Suprapubic skin (tissue), 4 donors: Measurements from ENCODE around the gene INPP5B. TPM values are rescaled to one million over a fixed set of nuclear protein-coding genes. Genes with fewer than 3 reads are reported as not detected.

Source experiments
- DNase-seq, 2 donors: peaks; one replicate each; pipeline ENCODE4 v3.0.0-alpha.2; 2019; ENCODE audit warnings: low spot score in 2 of 2
- H3K27ac ChIP-seq: fragments of 200-600 bp; sonication (generic); one replicate; pipeline ENCODE4 v1.5.1; 2019
- H3K27me3 ChIP-seq: fragments of 200-600 bp; sonication (generic); one replicate; pipeline ENCODE4 v1.5.1; 2019
- H3K36me3 ChIP-seq: fragments of 200-600 bp; sonication (generic); one replicate; pipeline ENCODE4 v1.5.1; 2019
- H3K4me1 ChIP-seq: fragments of 200-600 bp; sonication (generic); one replicate; pipeline ENCODE4 v1.5.1; 2019
- H3K4me3 ChIP-seq: fragments of 200-600 bp; sonication (generic); one replicate; pipeline ENCODE4 v1.5.1; 2019; ENCODE audit warnings: mild to moderate bottlenecking
- H3K9me3 ChIP-seq: fragments of 200-600 bp; sonication (generic); one replicate; pipeline ENCODE4 v1.5.1; 2019
- CTCF ChIP-seq, 2 donors: fragments of 200-600 bp in 1 of 2; fragments of 450-650 bp in 1 of 2; sonication (generic) in 1 of 2; IDR thresholded peaks; one replicate each; pipeline ENCODE4 v1.5.1; 2016 to 2019; ENCODE audit warnings: antibody characterized with exemption in 2 of 2, mild to moderate bottlenecking in 1 of 2, moderate library complexity in 1 of 2
- EP300 ChIP-seq: sonication (generic); formaldehyde crosslinking; IDR thresholded peaks from one replicate; pipeline ENCODE4 v1.6.1; 2017; ENCODE audit warnings: antibody characterized with exemption
- POLR2A ChIP-seq, 2 donors: fragments of 450-650 bp; IDR thresholded peaks; one replicate each; pipeline ENCODE4 v1.6.1; 2017; ENCODE audit warnings: antibody characterized with exemption in 2 of 2, mild to moderate bottlenecking in 2 of 2, moderate library complexity in 2 of 2
- POLR2AphosphoS5 ChIP-seq, 3 donors: sonication (generic); formaldehyde crosslinking; IDR thresholded peaks; one replicate each; pipeline ENCODE4 v1.6.1; 2017; ENCODE audit warnings: antibody characterized with exemption in 3 of 3
- WGBS: methylation state at CpG from one replicate; pipeline ENCODE4 v1.1.5; 2018; 5-methylcytosine and 5-hydroxymethylcytosine counted together
- total RNA-seq, 4 donors: library from RNA; depleted of rRNA; stranded (reverse); fragments of >200 nt; gene quantifications; one replicate each; pipeline ENCODE4 v1.1.0, GENCODE V29; 2016

Gene INPP5B
- total RNA-seq, 4 donors from 2014 or later, result 14.0 to 30.9 (median 17.9) TPM

- peaks cover 18% of the 10 kb centered on the region for H3K36me3 ChIP-seq
- no peak overlapping the region for H3K4me3 ChIP-seq
- DNase-seq, result no peak
- WGBS, result 90% methylated on average over 2 of the region's 2 CpGs
- TF ChIP-seq CTCF (IDR thresholded peaks at IDR 0.05), result no peak
- TF ChIP-seq POLR2AphosphoS5 (IDR thresholded peaks at IDR 0.05), result no peak
- no peak for TF ChIP-seq EP300
- no peak for TF ChIP-seq POLR2A (IDR thresholded peaks at IDR 0.05)
- no peaks in the 10 kb centered on the region for H3K9me3 ChIP-seq
- no peaks in the 10 kb centered on the region for H3K4me1 ChIP-seq
- H3K27me3 ChIP-seq, result no peaks in the 10 kb centered on the region
- no peak overlapping the region for H3K27ac ChIP-seq
Measured at GRCh38 chr1:37893673-37894072, 53.2 kb downstream of the INPP5B start.

DNA sequence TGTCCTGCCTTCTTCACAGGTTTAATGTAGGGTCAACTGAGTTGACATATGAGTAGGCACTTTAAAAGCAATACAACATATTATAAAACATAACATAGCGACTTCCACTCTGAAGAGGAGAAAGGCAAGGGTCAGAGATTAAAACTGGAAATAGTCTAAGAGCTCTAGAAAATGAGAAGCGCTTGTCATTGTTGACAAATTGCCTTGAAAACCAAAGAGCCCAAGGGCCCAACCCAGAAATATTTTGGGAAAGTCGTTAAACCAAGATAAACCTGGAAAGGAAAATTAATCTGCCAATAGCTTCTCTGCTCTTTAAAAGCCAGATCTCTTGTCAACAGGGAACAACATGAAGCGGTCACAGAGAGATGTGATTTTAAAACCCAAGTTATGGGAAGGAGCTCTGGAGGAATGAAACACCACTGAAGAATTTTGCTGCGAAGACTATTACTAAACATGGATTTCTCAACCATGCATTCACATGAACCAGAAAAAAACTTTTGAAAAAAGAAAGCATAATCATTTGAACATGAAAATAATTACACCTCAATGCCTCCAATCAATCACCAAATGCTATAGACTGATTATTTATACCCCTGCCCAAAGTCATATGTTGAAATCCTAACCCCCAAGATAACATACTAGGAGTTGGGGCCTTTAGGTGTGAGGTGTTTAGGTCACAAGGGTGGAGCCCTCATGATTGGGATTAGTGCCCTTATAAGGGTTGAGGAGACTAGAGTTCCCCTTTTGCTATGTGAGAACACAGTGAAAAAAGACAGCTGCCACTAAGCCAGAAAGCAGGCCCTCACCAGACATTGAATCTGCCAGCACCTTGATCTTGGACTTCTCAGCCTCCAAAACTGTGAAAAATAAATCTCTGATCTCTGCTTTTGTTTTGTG, 54.5 kb downstream of the INPP5B start:
- H3K9me3 ChIP-seq, result no peaks in the 10 kb centered on the region
- 87% methylated on average over 5 of the region's 5 CpGs for WGBS
- TF ChIP-seq POLR2AphosphoS5 (IDR thresholded peaks at IDR 0.05), result no peak
- TF ChIP-seq EP300, result no peak
- TF ChIP-seq POLR2A (IDR thresholded peaks at IDR 0.05), result no peak
- no peaks in the 10 kb centered on the region for H3K27me3 ChIP-seq
- no peak overlapping the region for H3K4me3 ChIP-seq
- H3K36me3 ChIP-seq, result peaks cover 31% of the 10 kb centered on the region
- H3K4me1 ChIP-seq, result no peaks in the 10 kb centered on the region
- DNase-seq, result peak in 1 of 2 donors; percentile 18
- no peak overlapping the region for H3K27ac ChIP-seq

- H3K4me1 ChIP-seq, result no peaks in the 10 kb centered on the region
- H3K9me3 ChIP-seq, result no peaks in the 10 kb centered on the region
- no peak overlapping the region for H3K27ac ChIP-seq
- 38% methylated on average over 4 of the region's 4 CpGs for WGBS
- peaks cover 50% of the 10 kb centered on the region for H3K36me3 ChIP-seq
- H3K4me3 ChIP-seq, result no peak overlapping the region
- TF ChIP-seq POLR2AphosphoS5 (IDR thresholded peaks at IDR 0.05) (no peak), CTCF (IDR thresholded peaks at IDR 0.05) (peak in 1 of 2 donors; percentile 14)
- peak in 1 of 2 donors; percentile 43 for DNase-seq
- H3K27me3 ChIP-seq, result no peaks in the 10 kb centered on the region
Measured at GRCh38 chr1:37890378-37891014, 56.4 kb downstream of the INPP5B start.

- WGBS, result 94% methylated on average over 6 of the region's 6 CpGs
- Histone ChIP-seq H3K27ac (no peak overlapping the region), H3K36me3 (peaks cover 72% of the 10 kb centered on the region), H3K9me3 (no peaks in the 10 kb centered on the region), H3K4me3 (no peak overlapping the region), H3K4me1 (no peaks in the 10 kb centered on the region), H3K27me3 (no peaks in the 10 kb centered on the region)
- DNase-seq, result peak in 1 of 2 donors; percentile 4
- TF ChIP-seq POLR2A (IDR thresholded peaks at IDR 0.05) (no peak), CTCF (IDR thresholded peaks at IDR 0.05) (no peak), POLR2AphosphoS5 (IDR thresholded peaks at IDR 0.05) (no peak), EP300 (no peak)
Measured at GRCh38 chr1:37888022-37888700, 58.7 kb downstream of the INPP5B start.

DNA sequence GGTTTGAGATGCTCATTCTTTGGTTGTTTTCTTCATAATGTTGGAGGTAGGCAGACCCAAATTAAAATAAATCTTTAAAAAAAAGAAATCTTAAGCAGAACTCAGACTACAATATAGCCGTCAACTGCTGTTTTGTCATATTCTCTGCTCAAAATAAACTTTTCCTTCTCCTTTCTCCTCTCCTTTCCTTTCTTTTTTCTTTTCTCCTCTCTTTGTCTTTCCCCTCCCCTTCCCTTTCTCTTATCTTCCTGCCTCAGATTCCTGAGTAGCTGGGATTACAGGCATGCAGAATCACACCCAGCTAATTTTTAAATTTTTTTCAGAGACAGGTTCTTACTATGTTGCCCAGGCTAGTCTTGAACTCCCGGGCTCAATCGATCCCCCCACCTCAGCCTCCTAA, 62.7 kb downstream of the INPP5B start:
- Histone ChIP-seq H3K36me3 (peaks cover 99% of the 10 kb centered on the region), H3K27ac (no peak overlapping the region), H3K9me3 (no peaks in the 10 kb centered on the region), H3K4me3 (no peak overlapping the region), H3K27me3 (no peaks in the 10 kb centered on the region), H3K4me1 (no peaks in the 10 kb centered on the region)
- no peak for DNase-seq
- TF ChIP-seq POLR2AphosphoS5 (IDR thresholded peaks at IDR 0.05) (no peak), POLR2A (IDR thresholded peaks at IDR 0.05) (no peak), CTCF (IDR thresholded peaks at IDR 0.05) (no peak), EP300 (no peak)
- 84% methylated on average over 3 of the region's 3 CpGs for WGBS
